GM19193 (cell line): Measurements from ENCODE around the gene SLC25A22.

Experiments
- POLR2A ChIP-seq: IDR thresholded peaks from 4 replicates; pipeline ENCODE4 v1.6.1; 2011; ENCODE audit not compliant: insufficient read depth, insufficient read length; ENCODE audit errors: extremely low read depth

The SLC25A22 gene

DNA sequence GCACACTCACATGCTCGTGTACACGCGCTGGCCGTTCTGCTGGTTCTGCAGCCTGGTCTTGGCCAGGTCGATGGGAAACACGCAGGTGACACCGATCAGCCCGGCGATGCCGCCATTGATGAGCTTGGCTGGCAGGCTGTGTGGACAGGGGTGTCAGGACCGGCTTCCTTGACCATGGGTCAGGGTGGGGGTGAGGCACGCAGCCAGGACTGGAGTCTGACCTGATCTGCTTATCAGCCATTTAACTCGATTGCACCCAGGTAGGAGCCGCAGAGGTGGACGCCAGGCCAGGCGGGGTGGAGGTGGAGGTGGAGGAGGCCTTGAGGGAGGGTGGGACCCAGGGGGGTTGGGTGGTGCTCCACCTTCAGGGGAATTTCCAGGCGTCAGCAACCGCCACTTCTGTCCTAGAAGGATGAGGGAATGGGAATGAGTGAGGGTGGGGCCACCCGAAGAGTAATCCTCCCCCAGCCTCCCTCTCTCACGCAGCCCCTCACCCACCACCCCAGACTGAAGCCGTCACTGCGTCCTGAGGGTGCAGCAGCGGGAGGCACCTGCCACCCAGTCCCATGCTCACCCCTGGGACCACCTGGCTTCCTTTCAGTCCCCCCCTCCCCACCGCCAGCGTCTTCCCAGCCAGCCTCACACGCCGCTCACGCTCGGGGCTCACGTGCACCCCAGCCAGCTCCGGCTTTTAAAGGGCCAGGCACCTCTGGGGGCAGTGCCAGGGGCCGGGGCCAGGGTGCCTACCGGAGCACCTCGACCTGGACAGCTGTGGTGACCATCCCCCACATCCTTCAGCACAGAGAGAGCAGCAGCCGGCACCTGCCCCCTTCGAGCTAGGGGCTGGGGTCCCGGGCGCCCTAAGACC, 3.1 kb downstream of the SLC25A22 start:
- no peak for TF ChIP-seq POLR2A

- no peak for TF ChIP-seq POLR2A
These were observed 3.9 kb downstream of the SLC25A22 start for GRCh38 chr11:794013-794765.

DNA sequence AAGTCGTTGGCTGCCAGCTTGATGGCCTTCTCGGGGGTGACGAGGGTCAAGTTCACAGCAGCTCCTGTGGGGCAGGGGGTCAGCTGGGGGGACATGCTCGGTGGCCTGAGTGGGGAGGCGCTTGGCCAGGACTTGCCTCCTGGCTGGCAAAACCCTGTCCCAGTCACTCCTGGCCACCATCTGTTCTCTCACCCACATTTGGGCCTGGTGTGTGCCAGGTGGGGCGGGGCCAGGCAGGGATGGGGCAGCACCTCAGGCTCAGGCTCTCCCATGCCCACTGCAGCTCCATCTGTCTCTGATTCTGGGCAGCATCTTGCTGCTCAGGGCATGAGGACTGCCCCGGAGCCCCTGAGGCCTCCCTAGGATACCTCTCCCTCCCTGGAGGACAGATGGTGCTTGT, 4.5 kb downstream of the SLC25A22 start:
- no peak for TF ChIP-seq POLR2A

DNA sequence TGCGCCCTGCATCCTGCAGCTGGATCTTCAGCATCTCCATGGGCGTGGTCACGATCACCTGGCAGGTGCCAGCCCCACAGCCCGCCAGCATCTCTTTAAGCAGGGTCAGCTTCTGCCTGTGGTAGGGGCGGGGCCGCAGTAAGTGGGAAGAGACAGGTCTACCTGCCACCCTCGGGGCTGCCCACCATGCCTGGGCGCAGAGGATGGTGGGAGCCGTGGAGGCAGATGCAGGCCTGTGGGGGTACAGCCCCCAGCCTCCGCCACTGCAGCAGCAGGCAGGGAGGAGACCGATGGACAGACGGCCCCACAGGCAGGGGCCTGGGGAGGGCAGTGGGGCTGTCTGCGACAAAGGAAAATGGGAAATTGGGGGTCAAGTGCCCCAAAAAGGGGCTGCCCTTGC, 5.2 kb downstream of the SLC25A22 start:
- TF ChIP-seq POLR2A: no peak

GRCh38 chr11:792535-792821, 5.6 kb downstream of the SLC25A22 start:
- no peak for TF ChIP-seq POLR2A

- no peak for TF ChIP-seq POLR2A
These were observed 6.2 kb downstream of the SLC25A22 start for GRCh38 chr11:791658-792534.

DNA sequence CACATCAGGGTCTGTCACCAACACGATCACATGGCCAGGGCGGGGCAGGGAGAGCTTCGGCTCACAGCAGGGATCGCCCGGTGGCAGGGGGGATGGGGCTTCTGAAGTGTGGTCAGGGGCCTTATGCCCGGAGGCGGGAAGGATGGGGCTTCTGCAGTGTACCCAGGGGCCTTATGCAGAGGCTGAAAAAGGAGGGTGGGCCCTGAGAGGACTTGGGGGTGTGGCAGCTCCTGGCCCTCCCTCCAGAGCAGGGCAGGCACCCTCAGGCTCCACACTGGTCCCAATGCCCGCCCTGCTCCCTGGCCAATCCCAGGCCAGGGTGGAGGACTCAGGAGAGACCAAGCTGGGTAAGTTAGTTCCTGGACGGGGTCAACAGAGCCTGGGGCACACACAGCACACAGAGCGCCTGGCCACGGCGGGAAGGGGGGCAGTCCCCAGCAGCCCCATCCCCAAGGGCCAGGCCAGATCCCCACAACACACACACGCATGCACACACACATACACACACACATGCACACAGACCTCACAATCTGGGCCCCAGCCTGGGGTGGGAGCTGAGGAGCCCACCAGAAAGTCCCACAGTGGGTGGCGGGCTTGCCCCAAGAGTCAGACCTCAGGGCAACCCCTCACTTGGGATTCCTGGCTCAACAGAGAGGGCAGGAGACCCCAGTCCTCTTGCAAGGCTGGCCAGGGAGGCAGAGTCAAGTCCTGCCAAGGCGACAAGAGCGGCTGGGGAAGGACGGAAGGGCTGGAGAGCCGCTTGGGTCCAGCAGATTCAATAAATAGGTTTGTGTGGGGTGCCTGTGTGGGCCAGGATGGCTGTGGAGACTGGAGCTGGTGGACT, 7.1 kb downstream of the SLC25A22 start:
- no peak for TF ChIP-seq POLR2A

DNA sequence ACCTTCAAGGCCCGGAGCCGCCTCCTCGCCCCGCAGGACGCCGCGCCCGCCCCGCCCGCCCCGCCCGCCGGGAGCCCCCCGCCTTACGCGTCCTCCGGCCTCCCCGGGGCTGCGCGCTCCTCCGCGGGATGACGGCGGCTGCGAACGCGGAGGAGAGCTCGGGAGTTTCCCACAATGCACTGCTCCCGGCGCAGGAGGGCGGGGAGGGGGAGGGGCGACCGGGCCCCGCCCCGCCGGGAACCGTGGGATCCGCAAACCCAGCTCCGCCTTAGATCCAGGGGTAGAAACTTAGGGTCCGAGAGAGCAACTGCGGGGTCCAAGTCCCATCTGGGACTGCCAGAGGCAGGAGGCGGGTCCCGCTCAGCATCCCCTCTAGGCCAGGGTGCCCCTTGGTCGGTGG, 8.1 kb downstream of the SLC25A22 start, which contains the start of gene CEND1:
CEND1 (minus strand) TSS at position 148 of the 400 bp plus-strand sequence. CDS start 1,514 bp downstream, outside the sequence.
- no peak for TF ChIP-seq POLR2A

DNA sequence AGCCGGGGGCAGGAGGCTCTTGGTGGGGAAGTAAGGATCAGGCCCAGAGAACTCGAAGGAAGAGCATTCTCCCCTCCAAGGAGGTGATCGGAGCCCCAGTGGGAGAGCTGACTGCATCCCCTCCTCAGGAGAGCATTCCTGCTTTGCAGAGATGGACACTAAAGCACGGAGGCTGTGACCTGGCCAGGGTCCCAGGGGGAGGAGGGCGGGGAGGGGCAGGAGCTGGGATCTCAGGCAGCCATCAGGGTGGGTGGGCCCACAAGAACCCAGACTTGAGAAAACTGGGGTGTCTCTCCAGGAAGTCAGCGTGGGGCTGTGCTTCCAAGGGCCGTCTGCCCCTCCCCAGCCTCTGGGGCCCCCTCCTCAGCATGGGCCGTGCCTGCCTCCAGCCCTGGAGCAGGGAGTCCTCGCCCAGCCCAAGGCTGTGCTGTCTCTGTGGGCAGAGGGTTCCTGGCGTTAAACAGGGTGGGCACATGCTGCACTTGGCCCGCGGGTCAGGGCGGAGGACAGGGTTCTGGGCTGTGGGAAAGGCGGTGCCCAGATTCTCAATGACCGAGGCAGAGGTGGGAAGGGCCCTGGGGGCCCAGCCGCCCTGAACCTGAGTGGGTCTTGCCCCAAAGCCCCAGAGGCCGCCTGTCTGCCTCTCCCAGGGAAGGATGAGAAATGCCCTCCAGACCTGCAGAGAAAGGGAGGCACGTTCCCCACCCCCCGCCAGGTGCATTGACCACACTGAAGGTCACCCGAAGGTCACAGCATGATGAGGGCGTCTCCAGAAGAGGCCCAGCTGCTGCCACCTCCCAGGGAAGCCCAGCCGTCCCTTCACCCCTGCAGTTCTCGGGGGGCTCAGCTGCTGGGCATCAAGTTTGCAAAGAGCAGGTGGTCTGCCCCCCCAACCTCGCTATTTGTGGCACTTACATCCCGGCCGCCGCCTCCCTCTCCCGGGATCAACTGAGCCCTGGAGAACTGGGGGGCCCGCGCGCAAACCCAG, 8.8 kb downstream of the SLC25A22 start:
- TF ChIP-seq POLR2A: no peak

DNA sequence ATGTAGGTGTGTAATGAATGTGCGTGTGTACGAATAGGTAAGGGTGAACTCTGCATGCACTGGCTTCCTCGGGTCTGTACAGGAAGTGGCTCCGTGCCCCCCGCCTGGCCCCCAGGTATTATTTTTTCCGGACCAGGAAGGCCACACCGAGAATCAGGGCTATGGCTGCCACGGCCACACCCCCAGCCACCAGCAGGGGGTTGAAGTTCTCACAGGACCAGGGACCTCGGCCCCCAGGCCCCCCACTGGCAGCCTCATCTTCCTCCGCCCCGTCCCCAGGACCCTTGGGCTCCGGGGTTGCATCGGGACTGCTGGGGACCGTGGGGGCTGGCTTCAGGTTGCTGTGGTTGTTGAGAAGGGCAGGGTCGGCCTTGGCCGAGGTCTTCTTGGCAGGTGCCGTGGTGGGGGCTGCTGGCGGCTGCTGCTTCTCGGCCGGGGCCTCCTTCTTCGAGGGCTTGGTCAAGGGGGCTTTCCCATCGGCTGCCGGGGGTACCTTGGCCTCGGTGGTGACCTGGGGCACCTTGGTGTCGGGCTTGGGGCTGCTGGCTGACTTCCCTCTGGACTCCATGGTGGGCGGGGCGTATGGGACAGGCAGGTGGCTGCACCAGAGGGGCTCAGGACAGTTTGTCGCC, 10.0 kb downstream of the SLC25A22 start:
- no peak for TF ChIP-seq POLR2A

DNA sequence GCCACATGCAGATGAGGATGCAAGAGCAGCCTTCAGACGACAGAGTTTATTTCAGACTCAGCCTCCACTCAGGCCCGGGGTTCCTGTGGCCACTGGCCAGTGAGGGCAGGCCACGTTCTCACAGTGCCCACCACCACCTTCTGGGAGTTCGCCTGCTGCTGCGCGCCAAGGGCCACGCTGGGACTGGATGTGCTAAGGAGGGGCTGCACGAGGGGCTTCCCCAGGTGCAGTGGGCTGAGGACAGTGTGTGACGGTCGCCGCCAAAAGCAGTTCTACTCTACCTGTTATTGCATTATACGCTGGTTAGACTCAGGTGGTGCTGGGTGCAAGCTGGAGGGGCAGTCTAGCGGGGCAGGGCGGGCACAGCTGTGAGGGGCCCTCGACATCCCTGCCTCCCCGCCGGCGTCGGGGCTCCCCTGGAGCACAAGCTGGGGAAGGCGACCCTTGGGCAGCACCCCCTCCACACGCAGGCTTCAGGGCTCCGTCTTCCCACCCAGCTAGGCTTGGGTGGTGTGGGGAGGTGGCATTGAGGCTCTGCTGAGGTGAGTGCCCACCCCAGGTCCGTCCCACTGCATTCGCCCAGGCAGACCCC, 10.9 kb downstream of the SLC25A22 start:
- TF ChIP-seq POLR2A: no peak

DNA sequence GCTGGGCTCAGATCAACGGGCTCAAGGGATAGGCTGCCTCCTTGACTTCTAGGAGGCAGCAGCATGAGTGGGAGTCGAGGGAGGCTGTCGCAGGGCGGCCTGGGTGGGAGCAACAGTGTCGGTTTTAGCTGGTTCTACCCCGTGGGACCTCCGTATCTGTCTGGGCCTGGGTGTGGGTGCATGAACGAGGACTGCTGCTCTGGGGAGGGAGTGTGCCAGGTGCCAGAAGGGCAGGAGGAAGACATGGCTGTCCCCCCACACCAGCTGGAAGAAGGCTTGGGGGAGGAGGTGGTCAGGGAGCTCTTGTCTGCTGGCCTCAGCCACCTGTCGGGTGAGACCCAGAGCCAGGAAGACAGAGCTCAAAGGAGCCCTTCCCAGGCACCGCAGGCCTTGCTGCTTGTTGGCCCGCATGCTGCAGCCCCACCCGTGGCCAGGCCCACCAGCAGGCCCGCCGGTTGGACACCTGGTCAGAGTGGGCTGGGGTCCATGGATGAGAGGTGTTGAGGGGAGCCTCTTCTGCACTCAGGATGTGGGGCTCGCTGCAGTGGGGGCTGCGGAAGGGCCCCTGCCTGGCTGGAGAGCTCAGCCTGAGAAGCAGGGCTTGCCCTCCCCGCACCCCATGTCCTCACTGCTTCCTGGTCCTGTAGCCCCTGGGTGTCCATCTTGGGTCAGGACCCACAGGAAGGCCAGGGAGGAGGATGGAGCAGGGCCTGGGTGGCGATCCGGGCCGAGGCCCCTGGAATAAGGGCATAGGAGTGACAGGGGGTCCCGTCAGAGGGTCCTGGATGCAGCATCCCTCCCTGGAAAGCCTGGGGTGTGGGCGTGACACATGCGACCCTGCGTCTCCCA, 11.6 kb downstream of the SLC25A22 start:
- no peak for TF ChIP-seq POLR2A

DNA sequence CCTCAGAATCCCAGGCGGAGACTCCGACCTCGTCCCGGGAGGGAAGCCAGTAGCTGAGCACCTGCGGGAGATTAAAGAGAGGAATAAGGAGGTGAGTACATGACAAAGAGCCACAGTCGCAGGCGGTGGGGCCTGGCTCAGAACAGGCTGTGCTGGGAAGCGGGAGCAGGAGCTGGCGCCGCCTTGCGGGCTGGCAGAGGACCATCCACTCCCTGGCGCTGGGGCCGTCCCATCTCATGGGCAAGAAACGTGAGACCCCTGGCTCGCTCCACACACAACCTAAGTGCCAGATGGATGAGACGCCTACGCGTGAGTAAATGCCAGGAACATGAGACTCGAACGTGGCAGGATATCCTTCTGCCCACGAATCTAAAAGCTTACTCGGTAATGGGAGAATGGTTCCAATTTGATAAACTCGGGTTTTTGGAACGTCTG, 14.5 kb downstream of the SLC25A22 start:
- no peak for TF ChIP-seq POLR2A
